Measurements from ENCODE around the gene STEAP1B.

The STEAP1B gene

DNA sequence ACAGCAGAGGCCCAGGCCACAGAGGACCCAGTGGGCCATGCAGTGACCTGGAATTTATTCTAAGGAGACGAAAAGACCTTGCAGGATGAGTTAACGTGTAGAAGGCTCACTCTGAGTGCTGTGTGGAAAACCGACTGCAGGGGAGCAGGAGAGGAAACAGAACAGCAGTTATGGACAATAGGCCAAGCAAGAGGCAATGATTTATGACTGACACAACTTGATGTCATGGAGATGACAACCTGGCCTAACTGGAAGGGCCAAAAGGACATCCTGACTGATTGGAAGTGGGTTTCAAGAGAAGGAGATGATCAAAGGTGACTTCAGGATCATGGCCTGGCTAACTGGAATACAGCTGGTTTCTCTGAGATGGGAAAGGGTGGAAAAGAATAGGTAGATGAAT is 72.9 kb downstream of the STEAP1B start:
- DNase-seq: no peak

DNA sequence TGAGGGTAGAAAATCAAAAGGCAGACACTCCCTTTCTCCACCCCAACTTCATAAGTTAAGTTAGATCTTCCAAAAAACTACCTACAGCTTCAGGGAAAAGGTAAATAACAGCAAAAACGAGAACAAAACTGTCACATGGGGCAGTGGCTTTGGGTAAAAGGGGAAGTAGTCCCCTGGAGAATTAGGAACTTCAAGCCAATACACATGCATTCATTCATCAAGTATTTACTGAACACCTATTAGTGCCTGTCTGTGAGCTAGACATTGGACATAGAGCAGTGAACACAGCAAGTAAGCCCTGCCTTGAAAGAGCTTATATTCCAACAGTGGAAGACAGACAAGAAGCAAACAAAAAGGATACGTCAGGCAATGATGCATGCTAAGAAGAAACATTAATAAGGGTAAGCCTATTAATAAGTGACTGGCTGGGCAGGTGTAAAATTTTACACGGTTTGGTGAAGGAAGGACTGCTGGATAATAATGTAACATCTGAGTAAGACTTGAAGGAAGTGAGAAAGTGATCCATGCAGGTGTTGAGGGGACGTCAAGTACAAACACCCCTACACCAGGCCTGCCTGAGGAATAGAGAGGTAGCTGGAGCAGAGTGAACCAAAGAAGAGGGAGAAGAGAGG is 73.4 kb downstream of the STEAP1B start:
- no peak for DNase-seq

DNA sequence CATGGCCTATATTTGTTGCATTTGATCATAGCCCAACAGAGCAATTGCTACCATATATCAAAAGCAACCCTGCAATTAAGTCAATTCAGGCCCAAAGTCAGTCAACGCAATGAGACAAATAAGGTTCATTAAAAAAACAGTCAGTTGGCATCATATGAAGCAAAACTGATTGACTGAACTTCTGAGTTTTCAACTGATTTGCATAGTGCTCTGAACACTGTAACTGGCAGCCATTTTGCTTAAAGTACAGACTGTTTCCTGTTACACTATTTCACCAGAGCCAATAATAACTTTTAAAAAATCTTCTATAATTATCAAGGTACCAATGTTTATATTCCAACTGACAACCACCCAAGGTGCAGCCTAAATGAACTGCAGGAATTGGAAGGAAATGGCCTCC is 74.6 kb downstream of the STEAP1B start:
- DNase-seq: no peak

DNA sequence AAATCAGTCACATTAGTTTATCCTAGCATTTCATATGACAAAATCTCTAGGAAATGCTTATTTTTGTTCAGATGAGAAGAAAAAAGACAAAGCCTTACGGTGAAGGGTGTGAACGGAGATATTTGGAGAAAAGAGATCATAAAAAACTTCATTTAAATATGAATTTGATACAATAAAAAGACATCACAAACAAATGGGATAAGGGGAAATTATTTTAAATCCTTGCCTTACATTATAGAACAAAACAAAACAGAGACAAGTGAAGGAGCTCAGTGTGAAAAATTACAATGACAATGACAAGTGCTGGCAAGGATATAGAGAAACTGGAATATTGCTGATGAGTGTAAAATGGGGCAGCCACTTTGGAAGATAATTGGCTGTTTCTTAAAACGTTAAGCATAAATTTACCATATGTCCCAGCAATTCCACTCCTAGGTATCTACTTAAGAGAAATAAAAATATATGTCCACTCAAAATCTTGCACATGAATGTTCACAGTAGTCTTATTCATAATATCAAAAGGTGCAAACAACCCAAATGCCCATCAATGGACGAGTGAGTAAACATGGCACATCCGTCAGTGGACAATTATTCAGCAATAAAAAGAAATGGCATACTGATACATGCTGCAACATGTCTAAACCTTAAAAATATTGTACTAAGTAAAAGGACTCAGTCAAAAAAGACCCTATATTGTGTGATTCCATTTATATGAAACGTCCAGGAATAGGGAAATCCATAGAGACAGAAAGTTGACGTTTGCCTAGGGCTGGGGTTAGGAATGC is 77.0 kb downstream of the STEAP1B start:
- no peak for DNase-seq

DNA sequence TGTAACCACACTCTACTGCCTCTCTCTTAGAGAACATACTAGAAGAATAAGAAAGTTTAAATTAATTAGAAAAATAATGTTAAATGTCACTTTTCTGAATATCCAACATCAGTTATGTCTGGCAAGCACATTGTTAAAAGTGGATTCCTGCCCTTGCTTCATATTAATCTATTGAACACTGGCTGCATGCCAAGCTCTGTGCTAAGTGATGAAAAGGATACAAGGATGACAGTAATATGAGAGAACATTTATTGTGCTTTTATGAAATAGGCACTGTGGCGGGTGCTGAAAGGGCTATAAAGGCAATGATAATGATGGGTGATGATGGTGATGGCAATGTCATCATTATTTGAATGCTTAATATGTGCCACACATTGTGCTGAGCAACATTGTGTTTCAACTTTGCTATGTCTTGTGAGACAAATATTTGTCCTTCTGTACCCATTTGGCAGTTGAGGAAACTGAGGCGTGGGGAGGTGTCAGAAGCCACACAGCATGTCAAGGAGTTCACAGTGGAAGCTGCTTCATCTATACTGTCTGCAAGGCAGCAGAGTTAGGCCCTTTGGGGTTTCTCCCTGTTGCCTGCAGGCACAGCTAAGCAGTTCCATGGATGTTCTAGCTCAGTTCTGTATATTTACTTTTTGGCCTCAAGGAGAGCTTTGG is 78.9 kb downstream of the STEAP1B start:
- no peak for DNase-seq

DNA sequence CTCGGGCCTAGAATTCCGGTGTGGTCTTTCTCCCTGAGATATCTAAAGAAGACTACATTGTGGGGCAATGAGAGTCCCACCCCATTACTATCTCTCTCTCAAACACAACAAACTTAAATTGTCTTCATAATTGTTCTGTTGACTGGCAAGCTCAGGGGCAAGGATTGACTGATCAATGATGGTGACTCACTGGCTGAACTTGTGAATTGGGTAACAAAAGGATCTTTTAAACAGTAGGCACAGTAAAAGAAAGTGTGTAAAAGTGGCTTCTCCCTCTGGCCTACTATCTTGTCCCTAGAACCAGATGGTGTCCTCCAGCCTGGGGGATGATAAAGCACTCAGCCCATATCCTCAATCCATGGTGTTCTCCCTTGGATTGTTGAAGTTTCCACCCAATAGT is 80.0 kb downstream of the STEAP1B start:
- no peak for DNase-seq

DNA sequence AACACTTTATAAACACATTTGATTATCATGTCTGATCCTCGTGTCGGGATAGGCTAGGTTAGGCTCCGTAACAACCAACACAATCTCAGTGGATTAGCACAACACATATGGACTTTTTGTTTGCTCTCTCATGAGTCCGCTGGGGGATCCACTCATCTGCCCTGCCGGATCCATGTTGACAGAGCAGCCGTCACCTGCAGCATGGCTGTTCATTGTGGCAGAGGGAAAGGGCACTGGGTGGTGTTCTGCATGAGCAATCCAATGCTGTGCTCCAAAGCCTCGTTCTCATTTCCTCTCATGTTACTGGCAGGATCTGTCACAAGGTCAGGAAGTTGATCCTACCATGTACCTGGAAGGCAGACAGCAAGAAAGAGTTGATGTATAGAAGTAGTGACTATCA is 80.5 kb downstream of the STEAP1B start:
- DNase-seq: no peak

DNA sequence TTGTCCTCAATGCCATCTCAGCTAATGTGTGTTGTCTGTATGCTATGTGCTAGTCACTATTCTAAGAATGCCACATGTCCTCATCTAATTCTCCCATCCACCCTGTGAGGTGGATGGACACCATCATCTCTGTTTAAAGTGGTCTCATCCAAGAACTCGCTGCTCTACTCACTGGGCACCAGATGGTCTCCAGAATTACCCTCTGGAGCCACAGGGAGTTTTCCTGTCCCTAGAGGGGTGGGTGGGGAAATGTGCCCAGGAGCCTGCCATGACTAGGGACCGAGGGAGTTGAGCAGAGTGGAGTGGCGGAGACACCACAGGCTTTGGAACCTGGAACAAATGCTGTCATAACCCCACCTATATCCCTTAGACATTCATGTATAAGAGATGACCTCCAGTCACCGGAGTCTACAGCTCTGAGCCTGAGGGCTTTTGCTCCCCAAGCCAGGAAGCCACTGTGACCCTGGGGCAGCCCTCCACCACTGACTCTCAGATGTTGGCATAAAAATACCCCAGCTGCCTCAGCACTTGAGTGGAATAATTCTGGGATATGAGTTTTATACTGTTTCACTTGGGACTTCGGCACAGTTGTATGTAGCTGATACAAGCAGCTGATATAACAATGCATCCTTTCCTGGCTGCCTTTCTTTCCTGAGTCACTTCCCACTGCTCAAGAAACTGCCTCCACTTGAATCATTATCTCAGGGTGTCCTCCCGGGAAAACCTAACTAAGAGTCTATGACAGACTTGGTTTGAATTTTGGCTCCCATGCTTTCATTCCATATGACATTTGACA is 81.5 kb downstream of the STEAP1B start:
- DNase-seq: no peak

DNA sequence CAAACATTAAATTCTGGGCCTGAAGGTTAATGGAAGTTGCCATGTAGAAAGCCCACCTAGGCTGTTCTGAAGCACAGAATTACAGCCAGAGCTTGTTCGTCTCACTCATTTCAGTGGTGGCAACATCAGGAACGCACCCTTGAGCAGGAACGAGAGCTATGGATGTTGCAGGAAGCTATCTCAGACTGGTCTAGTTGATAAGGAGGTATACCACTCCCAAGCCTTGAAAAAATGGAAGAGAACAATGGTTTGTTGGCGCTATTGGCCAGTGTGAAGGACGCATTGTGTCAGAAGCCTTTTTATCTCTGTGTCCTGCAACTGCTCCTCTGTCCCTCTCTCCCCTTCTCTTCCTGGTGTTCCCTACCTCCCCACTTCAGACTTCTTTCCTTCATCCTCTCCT is 82.1 kb downstream of the STEAP1B start:
- no peak for DNase-seq

DNA sequence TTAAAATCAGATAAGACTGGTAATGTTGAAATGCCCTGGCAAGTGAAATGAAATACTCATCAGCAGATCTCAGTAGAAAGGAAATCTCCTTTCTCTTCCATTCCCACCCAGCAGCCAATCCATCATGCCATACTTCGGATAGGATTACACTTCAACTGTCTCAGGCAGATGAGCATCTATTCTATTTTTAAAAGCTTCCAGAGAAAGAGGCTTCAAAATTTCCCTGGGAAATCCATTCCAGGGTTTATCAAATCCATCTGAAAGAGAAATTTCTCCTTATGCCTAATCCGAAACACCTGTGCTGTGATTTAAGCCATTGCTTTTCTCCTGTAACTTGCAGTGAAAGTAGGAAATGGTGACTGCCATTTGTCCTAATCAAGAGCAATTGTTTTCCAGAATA is 82.6 kb downstream of the STEAP1B start:
- DNase-seq: no peak

DNA sequence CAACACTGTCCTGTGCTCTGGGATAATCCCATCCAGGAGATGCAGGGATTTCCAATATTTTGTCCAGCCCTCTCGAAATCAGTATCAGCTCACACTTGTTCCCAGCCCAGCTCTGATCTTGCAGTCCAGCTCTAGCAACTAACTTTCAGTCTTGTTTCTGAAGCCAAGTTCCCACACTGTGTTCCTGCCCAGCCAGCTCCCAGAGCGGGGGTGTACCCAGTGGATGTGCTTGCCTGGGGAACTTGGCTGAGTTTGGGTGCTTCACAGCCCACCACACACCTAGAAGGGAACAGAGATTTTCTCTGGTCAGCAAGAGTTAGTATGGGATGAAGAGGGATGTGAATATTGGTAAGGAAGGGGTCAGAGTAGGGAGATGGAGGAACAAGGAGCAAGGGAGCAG is 85.6 kb downstream of the STEAP1B start:
- no peak for DNase-seq

DNA sequence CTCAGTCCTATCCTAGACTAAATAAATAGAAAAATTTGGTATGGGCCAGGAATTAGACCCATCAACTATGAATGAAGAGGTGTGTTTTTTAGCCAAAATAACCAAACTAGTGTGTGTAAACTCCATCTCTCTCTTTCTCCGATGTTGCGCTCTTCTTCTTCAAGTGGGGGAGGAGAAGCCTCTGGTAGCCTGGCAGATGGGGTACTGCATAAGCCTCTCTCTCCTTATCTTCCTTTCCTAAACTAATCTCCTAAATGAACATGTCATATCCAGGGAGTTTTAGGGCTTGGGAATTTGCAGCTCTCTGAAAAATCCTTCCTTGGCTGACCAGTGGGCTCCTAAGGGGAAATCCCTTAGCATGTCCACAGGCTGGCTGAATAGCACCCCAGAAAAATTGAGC is 86.8 kb downstream of the STEAP1B start:
- DNase-seq: no peak

DNA sequence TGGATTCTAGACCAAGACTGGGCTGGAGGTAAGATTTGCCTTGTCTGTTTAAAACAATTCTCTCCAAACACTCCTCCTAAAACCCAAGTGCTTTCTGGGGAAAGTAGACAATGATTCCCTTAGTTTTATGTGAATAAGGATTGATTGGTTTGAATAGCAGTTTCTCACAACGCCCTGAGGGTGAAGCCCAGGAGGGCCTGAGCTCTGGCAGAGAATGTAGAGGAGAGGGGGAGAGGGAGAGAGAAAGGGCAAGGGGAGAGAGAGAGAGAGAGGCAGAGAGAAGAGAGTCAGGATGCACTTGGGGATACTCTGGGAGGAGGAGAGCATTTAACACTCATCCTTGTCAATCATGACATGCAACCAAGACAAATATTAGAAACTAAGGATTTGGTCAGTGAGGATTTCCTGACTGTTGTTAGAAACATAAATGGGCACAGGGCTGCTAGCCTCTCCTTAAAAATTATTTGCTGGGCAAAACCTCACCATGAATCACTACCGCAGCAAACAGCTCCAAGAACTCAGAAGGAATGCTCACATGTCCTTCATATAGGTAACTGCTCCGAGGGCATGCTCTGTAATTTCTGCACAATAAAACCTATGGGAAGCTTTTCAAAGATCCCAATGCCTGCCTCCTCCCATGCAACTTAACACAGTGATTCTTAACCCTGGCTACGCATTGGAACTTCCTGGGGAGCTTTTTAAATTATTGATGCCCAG is 87.9 kb downstream of the STEAP1B start:
- no peak for DNase-seq

DNA sequence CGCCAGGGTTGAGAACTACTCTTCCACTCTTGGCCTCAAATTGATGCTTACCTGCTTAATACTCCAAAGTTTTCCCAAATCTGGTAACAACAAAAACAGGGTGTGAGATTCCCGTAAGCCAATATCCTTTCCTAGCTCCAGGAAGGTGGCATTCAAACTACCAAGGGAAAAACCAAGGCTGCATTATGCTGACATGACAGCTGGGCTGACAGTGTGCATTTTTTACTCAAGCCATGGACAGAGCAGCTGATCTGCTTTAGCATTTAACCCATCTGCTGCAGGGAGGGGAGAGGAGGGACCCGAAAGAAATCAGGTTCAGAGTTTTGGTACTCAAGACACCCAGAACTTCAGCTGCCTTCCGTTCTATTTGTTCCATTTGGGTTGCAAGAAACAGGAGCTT is 93.3 kb downstream of the STEAP1B start:
- DNase-seq: no peak

DNA sequence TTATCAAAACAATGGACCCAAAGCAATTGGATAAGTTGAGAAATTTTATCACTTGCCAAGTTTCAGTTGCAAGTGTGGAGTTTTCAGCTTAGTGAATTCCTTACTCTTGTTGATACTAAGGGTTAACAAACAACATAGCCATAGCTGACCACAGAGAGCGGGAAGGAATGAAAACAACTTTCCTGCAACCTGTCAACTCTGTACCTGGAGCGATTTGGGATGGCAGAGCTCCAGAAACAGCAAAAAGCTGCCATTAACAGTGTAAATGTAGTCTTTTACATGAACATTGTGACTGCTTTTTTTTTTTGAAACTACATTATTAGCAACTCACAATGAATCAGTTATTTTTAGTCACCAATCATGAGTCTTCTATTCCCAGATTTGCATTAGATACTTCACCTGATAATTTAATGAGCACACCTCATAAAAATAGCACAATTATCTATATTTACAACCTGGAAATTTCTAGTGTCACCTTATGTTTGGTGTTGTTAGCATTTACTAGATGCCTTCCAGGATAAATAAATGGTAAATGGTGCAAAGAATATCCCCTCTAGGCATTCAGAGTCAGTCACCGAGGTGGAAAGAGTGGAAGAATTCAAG is 95.5 kb downstream of the STEAP1B start:
- DNase-seq: no peak

DNA sequence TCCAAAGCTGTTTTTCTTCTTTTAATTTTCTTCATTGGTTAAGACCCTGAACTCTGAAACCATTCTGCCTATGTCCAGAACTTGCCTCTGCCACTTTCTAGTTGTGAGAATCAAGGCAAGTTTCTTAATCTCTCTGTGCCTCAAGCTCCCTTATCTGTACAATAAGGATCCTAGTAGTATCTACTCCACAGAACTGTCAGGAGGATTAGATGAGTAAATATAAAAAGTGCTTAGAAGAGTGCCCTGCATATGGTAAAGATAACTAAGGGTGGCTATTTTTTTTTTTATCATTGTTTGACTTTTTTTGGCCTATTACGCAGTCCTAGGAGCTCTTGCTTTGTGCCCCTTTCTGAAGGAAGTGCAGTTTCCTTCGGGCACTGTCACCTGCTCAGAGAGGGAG is 96.6 kb downstream of the STEAP1B start:
- no peak for DNase-seq

DNA sequence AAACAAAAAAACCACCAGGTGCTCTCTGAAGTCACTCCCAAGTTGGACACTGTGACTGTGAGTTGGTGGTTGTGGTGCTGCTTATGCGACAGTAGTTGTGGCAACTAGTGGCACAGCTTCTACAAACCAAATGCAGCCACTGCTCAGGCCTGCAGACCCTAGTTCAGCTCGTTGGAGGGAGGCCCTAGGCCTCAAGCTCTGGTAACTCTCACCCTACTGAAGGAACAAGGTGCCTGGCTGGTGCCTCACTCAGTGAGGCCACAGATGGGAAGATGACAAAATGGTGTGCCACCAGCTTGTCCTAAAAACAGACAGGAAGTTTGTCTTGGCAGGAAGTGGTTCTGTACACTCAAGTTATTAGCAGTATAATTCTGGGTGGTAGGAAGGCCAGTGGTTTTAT is 97.7 kb downstream of the STEAP1B start:
- DNase-seq: no peak

DNA sequence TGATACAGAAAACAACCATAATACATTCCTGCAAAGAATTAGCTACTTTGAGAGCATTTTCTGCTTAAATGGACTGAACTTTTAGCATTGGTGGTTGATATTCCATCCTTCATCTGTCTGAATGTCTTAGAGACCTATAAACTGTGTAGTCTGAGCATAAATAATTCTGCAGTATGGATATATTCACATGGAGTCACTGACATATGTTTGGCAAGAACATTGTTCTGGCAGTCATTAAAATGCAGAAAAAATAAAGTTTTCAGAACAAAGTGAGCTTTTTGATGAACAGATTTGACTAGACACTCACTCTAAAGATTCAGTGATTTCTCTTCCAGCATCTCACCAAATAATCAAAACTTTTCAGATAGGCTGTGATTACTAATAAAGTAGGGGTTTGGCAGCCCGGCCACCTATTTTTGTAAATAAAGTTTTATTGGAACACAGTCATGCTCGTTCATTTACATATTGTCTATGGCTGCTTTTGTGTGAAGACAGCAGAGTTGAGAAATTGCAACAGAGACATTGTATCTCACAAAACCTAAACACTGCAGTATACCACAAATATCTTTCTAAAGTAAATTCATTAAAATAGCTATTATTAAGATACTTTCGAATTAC is 98.9 kb downstream of the STEAP1B start:
- DNase-seq: no peak

DNA sequence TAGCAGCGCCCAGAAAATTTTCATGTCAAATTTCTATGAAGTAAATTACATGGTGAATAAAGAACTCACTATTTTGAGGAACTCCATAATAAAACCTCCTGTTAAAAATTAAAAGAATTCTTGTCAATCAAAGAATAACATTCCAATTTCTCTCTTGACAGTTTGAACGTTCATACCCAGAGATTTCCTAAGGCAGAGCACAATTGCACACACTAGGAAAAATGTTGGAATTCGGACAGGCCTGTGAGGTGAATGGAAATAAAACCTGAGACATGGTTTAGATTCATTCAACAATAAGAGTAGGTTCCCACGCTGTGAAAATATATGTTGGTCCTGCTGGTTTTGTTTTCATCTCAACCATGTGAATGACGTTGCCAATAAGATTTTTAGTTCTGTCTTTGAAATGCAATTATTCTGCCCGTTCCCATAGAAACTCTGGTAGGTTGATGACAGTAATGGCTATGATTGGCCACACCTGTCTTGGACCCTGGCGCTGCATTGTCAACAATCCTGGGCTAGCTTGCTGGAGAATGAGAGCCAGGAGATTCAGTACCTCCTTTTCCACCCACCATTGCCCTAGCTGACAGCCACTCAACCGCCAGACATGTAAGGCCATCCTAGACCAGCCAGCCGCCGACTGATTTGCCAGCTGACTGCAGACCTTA is 99.7 kb downstream of the STEAP1B start:
- no peak for DNase-seq

DNA sequence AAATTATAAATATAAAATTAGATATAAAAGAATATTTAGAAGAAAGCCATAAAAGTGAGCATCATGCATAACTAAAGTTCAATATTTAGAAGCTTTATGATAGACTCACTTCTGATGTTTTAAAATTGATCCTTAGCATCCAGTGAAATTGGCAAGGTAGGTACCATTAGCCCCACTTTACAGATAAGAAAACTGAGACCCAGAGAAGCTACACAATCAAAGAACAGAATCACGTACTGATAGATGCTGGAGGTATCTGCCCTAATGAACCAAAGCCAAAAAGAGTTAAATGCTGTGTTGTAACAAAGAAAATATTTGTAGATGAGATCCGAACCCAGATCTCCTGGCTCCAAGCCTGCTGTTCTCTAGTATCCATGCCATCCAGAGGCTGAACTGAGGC is 100.4 kb downstream of the STEAP1B start:
- DNase-seq: no peak

DNA sequence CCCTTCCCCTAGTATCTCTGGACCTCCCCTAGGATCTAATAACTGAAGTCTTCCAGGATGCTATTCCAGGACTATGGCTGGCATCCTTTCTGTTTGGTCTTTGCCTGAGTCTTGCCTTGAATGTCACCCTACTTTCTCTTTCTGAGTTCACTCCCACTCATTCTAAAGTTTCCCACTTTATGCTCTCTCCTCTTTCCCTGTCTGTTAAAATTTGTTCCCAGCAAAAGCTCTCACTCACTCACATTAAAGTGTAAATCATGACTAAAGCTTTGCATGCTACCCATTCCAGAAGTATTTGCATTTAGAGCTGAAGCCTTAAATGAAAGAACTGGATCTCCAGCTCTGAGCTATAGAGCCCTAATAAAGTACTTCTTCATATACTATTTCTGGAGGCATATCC is 100.9 kb downstream of the STEAP1B start:
- no peak for DNase-seq

Data from hematopoietic multipotent progenitor cell treated with erythropoietin and hydrocortisone succinate and interleukin-3 and kit ligand, for 8 days (in vitro differentiated cells).